Chondrocyte (in vitro differentiated cells): ENCODE data around the gene CCNB2. TPM values are rescaled to one million over a fixed set of nuclear protein-coding genes. Genes with fewer than 3 reads are reported as not detected.
"Not testable (repeated sequence)": the region's sequence is repeated elsewhere in the genome, so short reads cannot be mapped to it uniquely, and the experiment has no call there.

Experiments used
- DNase-seq: peaks from one replicate; pipeline ENCODE4 v3.0.0; 2021; ENCODE audit warnings: mixed read lengths, low spot score
- H3K27ac Mint-ChIP-seq: one replicate; pipeline ENCODE4 v1.8.0; 2021; ENCODE audit warnings: mild to moderate bottlenecking, moderate library complexity, mixed read lengths; ENCODE audit not compliant: unreplicated experiment
- H3K27me3 Mint-ChIP-seq: 2 replicates; pipeline ENCODE4 v1.8.0; 2021; ENCODE audit warnings: low read depth, mixed read lengths
- H3K36me3 Mint-ChIP-seq: 2 replicates; pipeline ENCODE4 v1.8.0; 2021; ENCODE audit warnings: low read depth, mixed read lengths
- H3K4me1 Mint-ChIP-seq: 2 replicates; pipeline ENCODE4 v1.8.0; 2021; ENCODE audit warnings: low read depth, mild to moderate bottlenecking, mixed read lengths
- H3K4me3 Mint-ChIP-seq: one replicate; pipeline ENCODE4 v1.8.0; 2021; ENCODE audit warnings: mild to moderate bottlenecking, moderate library complexity, mixed read lengths; ENCODE audit not compliant: unreplicated experiment
- H3K9me3 Mint-ChIP-seq: 2 replicates; pipeline ENCODE4 v1.8.0; 2021; ENCODE audit warnings: low read depth, mixed read lengths
- total RNA-seq: library from RNA; stranded (reverse); gene quantifications from 3 replicates; pipeline ENCODE4 v1.2.1, GENCODE V29; 2021
- TF ChIP-seq, protein P1 (sequence below): fragments of 200-600 bp; sonication (generic); IDR thresholded peaks from 2 replicates; pipeline ENCODE4 v1.5.0; 2021; ENCODE audit warnings: antibody characterized with exemption, mild to moderate bottlenecking, moderate library complexity

CCNB2 gene
- total RNA-seq, 1 donor from 2014 or later: 9.7 TPM

DNA sequence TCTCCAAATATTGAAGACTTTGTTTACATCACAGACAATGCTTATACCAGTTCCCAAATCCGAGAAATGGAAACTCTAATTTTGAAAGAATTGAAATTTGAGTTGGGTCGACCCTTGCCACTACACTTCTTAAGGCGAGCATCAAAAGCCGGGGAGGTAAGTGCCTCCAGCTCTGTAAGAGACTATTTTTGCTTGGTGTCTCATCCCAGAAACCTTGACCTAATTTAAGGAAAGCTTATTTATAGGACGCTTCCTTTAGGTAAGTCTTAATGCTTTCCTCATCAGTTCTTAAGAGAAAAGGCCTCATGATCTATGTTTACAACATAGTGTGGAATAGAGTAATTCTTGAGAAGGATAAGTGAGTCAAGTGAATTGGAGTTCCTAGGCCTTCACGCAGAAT, 11.8 kb downstream of the CCNB2 start:
- no peak overlapping the region for H3K4me3 Mint-ChIP-seq
- no peaks in the 10 kb centered on the region for H3K27me3 Mint-ChIP-seq
- H3K9me3 Mint-ChIP-seq: no peaks in the 10 kb centered on the region
- H3K27ac Mint-ChIP-seq: no peak overlapping the region
- H3K4me1 Mint-ChIP-seq: no peaks in the 10 kb centered on the region
- DNase-seq: no peak
- H3K36me3 Mint-ChIP-seq: peaks cover 13% of the 10 kb centered on the region
- TF ChIP-seq, protein P1, sequence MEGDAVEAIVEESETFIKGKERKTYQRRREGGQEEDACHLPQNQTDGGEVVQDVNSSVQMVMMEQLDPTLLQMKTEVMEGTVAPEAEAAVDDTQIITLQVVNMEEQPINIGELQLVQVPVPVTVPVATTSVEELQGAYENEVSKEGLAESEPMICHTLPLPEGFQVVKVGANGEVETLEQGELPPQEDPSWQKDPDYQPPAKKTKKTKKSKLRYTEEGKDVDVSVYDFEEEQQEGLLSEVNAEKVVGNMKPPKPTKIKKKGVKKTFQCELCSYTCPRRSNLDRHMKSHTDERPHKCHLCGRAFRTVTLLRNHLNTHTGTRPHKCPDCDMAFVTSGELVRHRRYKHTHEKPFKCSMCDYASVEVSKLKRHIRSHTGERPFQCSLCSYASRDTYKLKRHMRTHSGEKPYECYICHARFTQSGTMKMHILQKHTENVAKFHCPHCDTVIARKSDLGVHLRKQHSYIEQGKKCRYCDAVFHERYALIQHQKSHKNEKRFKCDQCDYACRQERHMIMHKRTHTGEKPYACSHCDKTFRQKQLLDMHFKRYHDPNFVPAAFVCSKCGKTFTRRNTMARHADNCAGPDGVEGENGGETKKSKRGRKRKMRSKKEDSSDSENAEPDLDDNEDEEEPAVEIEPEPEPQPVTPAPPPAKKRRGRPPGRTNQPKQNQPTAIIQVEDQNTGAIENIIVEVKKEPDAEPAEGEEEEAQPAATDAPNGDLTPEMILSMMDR: no peak

DNA sequence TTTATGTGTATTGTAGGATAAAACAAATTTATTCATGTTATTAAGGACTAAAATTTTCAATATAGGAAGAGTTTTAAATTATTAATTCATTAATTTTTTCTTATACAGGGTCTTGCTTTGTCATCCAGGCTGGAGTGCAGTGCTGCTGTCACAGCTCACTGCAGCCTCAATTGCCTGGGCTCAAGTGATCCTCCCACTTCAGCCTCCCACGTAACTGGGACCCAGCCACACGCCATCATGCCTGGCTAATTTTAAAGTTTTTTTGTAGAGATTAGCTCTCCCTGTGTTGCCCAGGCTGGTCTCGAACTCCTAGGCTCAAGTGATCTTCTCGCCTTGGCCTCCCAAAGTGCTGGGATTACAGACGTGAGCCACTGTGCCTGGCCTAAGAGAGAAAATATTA, 14.7 kb downstream of the CCNB2 start:
- Mint-ChIP-seq H3K27me3 (no peaks in the 10 kb centered on the region), H3K4me3 (no peak overlapping the region), H3K4me1 (no peaks in the 10 kb centered on the region), H3K27ac (no peak overlapping the region), H3K36me3 (peaks cover 10% of the 10 kb centered on the region), H3K9me3 (no peaks in the 10 kb centered on the region)
- DNase-seq: no peak
- TF ChIP-seq, protein P1: no peak

DNA sequence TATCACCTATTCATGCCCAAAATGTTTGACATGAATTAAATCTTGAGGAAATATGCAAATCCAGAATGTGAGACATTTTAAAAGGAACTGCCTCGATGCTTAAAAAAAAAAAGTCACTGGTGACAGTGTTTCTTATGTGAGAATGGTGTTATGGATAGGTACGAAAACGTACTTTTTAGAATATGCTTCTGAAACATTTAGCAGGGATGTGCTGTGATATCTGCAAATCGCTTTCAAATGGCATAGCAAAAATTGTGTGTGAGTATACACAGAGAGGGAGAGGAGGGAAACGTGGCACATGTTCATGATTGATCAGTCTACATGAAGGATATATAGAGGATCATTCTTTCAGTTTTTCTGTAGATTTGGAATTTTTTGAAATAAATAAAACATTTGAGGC, 16.0 kb downstream of the CCNB2 start:
- Mint-ChIP-seq H3K36me3 (peaks cover 13% of the 10 kb centered on the region), H3K4me1 (no peaks in the 10 kb centered on the region), H3K4me3 (no peak overlapping the region), H3K27me3 (no peaks in the 10 kb centered on the region), H3K9me3 (peaks cover under 1% of the 10 kb centered on the region), H3K27ac (no peak overlapping the region)
- no peak for DNase-seq
- TF ChIP-seq, protein P1: no peak

DNA sequence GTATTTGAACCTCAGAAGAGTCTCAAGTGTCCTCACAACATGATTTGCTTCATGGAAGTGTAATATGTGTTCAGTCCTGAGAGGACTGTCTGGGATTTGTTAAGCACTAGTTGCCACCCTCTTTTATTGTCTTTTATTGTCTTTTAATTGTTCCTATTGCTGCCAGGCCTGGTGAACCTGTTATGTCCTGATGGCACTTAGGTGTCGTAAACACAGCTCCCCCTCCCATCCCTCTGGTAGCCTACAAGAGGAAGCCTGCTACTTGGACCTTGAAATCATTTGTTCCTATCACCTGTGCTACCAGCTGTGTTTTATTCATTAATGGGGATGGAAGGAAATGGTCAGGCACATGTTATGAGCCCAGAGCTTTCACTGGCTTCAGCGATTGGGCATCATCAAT, 19.3 kb downstream of the CCNB2 start:
- Mint-ChIP-seq H3K4me3 (no peak overlapping the region), H3K27me3 (no peaks in the 10 kb centered on the region), H3K27ac (no peak overlapping the region), H3K36me3 (peaks cover 28% of the 10 kb centered on the region), H3K9me3 (peaks cover 30% of the 10 kb centered on the region), H3K4me1 (no peaks in the 10 kb centered on the region)
- no peak for DNase-seq
- TF ChIP-seq, protein P1: no peak

DNA sequence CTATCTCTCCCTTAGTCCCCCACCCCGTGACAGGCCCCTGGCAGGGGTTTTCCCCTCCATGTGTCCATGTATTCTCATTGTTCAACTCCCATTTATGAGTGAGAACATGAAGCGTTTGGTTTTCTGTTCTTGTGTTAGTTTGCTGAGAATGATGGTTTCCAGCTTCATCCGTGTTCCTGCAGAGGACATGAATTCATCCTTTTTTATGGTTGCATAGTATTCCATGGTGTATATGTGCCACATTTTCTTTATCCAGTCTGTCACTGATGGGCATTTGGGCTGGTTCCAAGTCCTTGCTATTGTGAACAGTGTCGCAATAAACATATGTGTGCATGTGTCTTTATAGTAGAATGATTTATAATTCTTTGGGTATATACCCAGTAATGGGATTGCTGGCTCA, 20.7 kb downstream of the CCNB2 start:
- H3K36me3 Mint-ChIP-seq: peaks cover 41% of the 10 kb centered on the region
- not testable (repeated sequence) for H3K27me3 Mint-ChIP-seq

DNA sequence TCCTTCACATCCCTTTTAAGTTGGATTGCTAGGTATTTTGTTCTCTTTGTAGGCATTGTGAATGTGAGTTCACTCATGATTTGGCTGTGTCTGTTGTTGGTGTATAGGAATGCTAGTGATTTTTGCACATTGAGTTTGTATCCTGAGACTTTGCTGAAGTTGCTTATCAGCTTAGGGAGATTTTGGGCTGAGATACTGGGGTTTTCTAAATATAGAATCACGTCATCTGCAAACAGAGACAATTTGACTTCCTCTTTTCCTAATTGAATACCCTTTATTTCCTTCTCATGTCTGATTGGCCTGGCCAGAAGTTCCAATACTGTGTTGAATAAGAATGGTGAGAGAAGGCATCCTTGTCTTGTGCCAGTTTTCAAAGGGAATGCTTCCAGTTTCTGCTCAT, 22.3 kb downstream of the CCNB2 start:
- H3K4me3 Mint-ChIP-seq, DNase-seq, H3K4me1 Mint-ChIP-seq, H3K27me3 Mint-ChIP-seq, H3K27ac Mint-ChIP-seq: not testable (repeated sequence)
- Mint-ChIP-seq H3K36me3 (peaks cover 46% of the 10 kb centered on the region), H3K9me3 (peaks cover 43% of the 10 kb centered on the region)

More for the DNA sequence above, 20.7 kb downstream of the CCNB2 start:
- H3K27ac Mint-ChIP-seq, H3K4me1 Mint-ChIP-seq, DNase-seq, H3K4me3 Mint-ChIP-seq: not testable (repeated sequence)
- H3K9me3 Mint-ChIP-seq: peaks cover 41% of the 10 kb centered on the region
